ENCODE measurements around the gene LRRC4. TPM values are rescaled to one million over a fixed set of nuclear protein-coding genes. Genes with fewer than 3 reads are reported as not detected.

The LRRC4 gene
- total RNA-seq, 2 experiments from 2014 or later, result 1.1 to 1.6 TPM

DNA sequence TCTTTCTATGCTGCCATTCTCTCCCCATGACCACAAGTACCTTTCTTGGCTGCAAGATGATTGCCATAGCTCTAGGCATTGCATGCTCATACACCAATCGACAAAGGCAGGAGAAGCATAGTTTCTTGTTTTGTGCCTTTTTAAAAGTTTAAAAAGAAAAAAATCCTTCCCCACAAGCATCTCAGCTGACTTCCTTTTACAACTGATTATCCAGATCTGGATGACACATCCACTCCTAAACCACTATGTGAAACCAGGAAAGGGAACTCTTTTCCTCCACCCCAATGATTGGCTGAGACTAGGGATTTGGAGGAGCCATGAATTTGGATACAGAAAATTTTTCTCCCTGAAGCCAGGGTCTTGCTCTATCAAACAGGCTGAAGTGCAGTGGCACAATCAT is 14.5 kb upstream of the LRRC4 start:
- intact Hi-C loops (cut with DNase I, micrococcal nuclease), result no loop called here
- Histone ChIP-seq H3K4me3 (ENCODE audit: low read length) (no peak overlapping the region), H3K9me3 (ENCODE audit: control insufficient read depth in 1 of 2, insufficient read depth in 1 of 2, low read length in 2 of 2) (no peaks in the 10 kb centered on the region), H3K27me3 (ENCODE audit: control insufficient read depth in 1 of 2, insufficient read depth in 2 of 2, low read length in 2 of 2) (no peaks in the 10 kb centered on the region), H3K36me3 (ENCODE audit: insufficient read depth, low read length) (peaks cover 9% of the 10 kb centered on the region), H3K4me1 (ENCODE audit: insufficient read depth, low read length) (peaks cover 5% of the 10 kb centered on the region), H3K27ac (ENCODE audit: low read depth in 1 of 2, low read length in 2 of 2) (no peak overlapping the region)
- H3K27me3 Mint-ChIP-seq, result no peaks in the 10 kb centered on the region
- no peaks in the 10 kb centered on the region for H3K9me3 Mint-ChIP-seq
- TF ChIP-seq, protein P1, sequence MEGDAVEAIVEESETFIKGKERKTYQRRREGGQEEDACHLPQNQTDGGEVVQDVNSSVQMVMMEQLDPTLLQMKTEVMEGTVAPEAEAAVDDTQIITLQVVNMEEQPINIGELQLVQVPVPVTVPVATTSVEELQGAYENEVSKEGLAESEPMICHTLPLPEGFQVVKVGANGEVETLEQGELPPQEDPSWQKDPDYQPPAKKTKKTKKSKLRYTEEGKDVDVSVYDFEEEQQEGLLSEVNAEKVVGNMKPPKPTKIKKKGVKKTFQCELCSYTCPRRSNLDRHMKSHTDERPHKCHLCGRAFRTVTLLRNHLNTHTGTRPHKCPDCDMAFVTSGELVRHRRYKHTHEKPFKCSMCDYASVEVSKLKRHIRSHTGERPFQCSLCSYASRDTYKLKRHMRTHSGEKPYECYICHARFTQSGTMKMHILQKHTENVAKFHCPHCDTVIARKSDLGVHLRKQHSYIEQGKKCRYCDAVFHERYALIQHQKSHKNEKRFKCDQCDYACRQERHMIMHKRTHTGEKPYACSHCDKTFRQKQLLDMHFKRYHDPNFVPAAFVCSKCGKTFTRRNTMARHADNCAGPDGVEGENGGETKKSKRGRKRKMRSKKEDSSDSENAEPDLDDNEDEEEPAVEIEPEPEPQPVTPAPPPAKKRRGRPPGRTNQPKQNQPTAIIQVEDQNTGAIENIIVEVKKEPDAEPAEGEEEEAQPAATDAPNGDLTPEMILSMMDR (IDR thresholded peaks at IDR 0.05), result no peak
- H3K4me3 Mint-ChIP-seq, result no peak overlapping the region
- CTCF ChIA-PET, result no interaction called here
- no peak for ATAC-seq (ENCODE audit: poor library complexity)
- H3K4me1 Mint-ChIP-seq (ENCODE audit: low read depth), result peaks cover 58% of the 10 kb centered on the region
- DNase-seq, result no peak
- H3K27ac Mint-ChIP-seq, result no peak overlapping the region
- POLR2A ChIA-PET, result interaction anchor here (1.1 to 1.3 kb wide), 2 partner anchors 13 to 16 kb away, joined by 3 to 4 read pairs; no protein-coding TSS in a partner anchor
- no peaks in the 10 kb centered on the region for H3K36me3 Mint-ChIP-seq (ENCODE audit: low read depth)

DNA sequence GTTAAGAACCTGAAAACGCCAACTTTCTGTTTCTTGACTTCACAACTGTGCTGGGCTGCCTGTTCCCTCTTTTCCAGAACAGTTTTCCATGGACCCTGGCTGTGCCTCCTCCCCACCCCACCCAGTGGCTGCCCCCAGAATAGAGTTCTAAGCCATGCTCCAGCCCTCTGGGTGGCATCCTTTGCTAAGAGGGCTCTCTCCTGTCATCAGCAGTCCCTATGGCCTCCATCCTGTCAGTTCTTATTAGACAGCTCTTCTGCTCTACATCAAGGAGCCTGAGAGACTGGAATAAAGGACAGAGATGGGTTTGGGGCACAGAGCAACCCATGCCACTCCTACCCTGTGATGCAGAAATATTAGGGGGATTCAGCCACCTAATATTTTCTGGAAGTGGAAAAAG is 13.9 kb upstream of the LRRC4 start:
- H3K27ac ChIP-seq (ENCODE audit: low read depth in 1 of 2, low read length in 2 of 2), result no peak overlapping the region
- ChIA-PET POLR2A (interaction anchor here (0.9 to 1.3 kb wide), 2 partner anchors 14 to 16 kb away, joined by 3 read pairs; no protein-coding TSS in a partner anchor), CTCF (no interaction called here)
- no peak for ATAC-seq (ENCODE audit: poor library complexity)
- no peak overlapping the region for H3K27ac Mint-ChIP-seq
- no peaks in the 10 kb centered on the region for H3K27me3 ChIP-seq (ENCODE audit: control insufficient read depth in 1 of 2, insufficient read depth in 2 of 2, low read length in 2 of 2)
- peaks cover 9% of the 10 kb centered on the region for H3K36me3 ChIP-seq (ENCODE audit: insufficient read depth, low read length)
- no peak overlapping the region for H3K4me3 Mint-ChIP-seq
- TF ChIP-seq, protein P1 (IDR thresholded peaks at IDR 0.05), result no peak
- DNase-seq, result no peak
- H3K4me1 ChIP-seq (ENCODE audit: insufficient read depth, low read length), result peaks cover 5% of the 10 kb centered on the region
- peaks cover 53% of the 10 kb centered on the region for H3K4me1 Mint-ChIP-seq (ENCODE audit: low read depth)
- intact Hi-C loops (cut with DNase I, micrococcal nuclease), result no loop called here
- H3K27me3 Mint-ChIP-seq, result no peaks in the 10 kb centered on the region
- no peaks in the 10 kb centered on the region for H3K9me3 Mint-ChIP-seq
- no peak overlapping the region for H3K4me3 ChIP-seq (ENCODE audit: low read length)
- no peaks in the 10 kb centered on the region for H3K9me3 ChIP-seq (ENCODE audit: control insufficient read depth in 1 of 2, insufficient read depth in 1 of 2, low read length in 2 of 2)
- H3K36me3 Mint-ChIP-seq (ENCODE audit: low read depth), result no peaks in the 10 kb centered on the region

DNA sequence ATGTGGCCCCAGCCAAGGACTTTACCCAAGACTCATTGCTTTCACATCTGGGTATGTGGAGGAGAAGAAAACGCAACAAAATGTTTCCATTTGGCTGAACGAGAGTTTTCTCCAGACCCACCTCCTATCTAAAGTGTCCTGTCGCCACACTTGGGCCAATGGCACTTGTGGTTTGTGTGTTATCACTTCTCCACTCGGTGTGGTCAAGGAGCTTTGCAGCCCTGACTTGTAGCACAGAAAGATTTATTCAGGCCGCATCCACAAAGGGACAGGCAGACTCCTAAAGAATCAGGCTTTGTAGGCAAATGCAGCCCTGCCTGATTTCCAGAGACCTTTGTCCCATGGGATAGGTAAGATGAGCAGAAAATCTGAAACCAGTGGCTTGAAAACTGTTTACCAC is 12.8 kb upstream of the LRRC4 start:
- Histone ChIP-seq H3K27ac (ENCODE audit: low read depth in 1 of 2, low read length in 2 of 2) (no peak overlapping the region), H3K4me3 (ENCODE audit: low read length) (no peak overlapping the region), H3K36me3 (ENCODE audit: insufficient read depth, low read length) (peaks cover 9% of the 10 kb centered on the region), H3K27me3 (ENCODE audit: control insufficient read depth in 1 of 2, insufficient read depth in 2 of 2, low read length in 2 of 2) (no peaks in the 10 kb centered on the region), H3K4me1 (ENCODE audit: insufficient read depth, low read length) (peaks cover 5% of the 10 kb centered on the region), H3K9me3 (ENCODE audit: control insufficient read depth in 1 of 2, insufficient read depth in 1 of 2, low read length in 2 of 2) (no peaks in the 10 kb centered on the region)
- TF ChIP-seq, protein P1 (IDR thresholded peaks at IDR 0.05), result no peak
- H3K27me3 Mint-ChIP-seq, result no peaks in the 10 kb centered on the region
- DNase-seq (no peak), ATAC-seq (ENCODE audit: poor library complexity) (no peak)
- no peaks in the 10 kb centered on the region for H3K36me3 Mint-ChIP-seq (ENCODE audit: low read depth)
- intact Hi-C loops (cut with DNase I, micrococcal nuclease), result no loop called here
- no peaks in the 10 kb centered on the region for H3K9me3 Mint-ChIP-seq
- H3K4me1 Mint-ChIP-seq (ENCODE audit: low read depth), result peaks cover 44% of the 10 kb centered on the region
- no peak overlapping the region for H3K27ac Mint-ChIP-seq
- POLR2A ChIA-PET, result no interaction called here
- CTCF ChIA-PET, result no interaction called here
- H3K4me3 Mint-ChIP-seq, result no peak overlapping the region

Data from CD4-positive, alpha-beta T cell (primary cell).